ENCODE data around the gene SPTBN1.

Gene SPTBN1

DNA sequence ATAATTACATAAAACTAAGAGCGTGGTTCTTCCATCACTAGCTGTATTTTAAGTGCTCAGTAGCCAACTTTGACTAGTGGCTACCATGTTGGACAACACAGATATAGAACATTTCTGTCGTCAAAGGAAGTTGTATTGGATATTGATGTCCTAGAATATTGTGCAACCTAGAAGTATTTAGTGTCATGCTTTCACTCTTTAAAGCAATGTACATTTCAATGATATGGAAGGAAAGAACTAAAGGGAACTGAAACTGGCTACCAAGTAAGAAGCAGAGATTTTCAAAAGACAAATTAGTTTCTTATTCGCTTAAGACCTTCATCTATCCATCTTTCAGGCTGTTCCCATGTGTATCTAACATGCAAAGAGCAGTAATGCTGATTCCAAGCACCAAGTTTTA, 182.0 kb downstream of the SPTBN1 start:
- DNase-seq, result no peak

DNA sequence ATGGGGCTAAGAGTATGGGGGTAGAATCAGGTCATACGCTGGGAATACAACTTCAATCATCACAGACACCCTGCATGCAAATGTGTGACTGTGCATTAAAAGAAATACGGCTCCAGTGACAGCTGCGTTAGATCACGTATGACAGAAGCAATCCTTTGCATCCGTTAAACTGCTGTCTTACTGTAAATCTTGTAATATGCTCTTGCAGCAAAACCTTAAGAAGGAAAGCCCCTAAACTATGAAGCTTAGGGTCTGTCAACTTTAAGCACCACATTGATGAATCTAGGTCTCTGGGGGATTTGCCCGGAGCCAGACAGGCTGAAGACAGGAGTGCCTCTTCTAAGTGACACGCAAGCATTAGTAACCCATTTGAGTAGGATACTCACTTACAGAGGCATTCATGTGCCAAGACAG, 182.7 kb downstream of the SPTBN1 start:
- DNase-seq, result no peak

DNA sequence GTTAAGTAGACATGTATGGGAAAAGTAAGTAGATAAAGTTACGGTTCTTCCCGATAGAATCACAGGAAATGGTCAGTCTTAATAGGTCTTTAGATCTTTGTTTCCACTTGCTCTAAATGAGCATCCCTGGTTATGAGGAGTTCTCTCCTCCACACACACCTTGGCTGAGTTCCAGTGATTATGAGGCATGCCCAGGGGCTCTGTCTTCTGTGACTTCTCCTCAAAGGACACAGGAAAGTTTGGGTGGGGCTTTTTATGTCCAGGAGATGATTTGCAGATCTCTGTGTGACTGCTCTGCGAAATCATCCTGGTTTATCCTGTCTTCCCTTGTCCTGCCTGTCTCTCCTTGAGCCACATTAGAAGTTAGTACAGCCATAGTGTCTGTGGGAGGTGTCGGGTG, 183.5 kb downstream of the SPTBN1 start:
- no peak for DNase-seq

DNA sequence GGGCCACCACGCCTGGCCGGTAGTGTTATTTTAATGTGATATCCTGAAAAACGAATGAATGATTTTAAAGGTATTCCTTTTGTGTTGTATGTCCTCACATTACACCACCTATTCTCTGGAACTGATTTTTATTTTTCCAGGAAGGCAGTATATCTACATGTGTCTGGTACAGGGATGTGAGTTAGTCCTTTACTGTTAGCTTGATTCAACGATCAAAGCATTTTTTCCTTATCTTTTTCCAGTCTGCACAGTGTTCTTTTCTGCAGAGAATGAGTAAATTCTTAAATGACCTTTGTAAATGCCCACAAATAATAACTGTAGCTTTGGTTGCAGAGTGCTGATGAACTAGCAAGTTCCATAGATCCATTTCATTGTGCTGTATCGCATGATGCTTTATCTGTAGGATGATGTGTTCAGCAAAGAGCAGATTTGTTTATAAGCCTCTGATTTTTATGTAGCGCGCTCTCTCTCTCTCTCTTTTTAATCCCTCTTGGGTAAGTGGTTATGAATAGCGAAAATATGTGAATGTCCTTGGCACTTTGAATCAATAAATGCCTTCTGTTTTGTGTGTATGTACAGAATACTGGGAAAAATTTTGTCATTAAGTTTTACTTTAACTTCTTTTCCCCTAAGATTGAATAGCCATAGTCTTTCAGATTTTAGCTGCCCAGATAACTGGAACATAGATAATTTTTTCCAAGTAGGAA, 184.9 kb downstream of the SPTBN1 start:
- no peak for DNase-seq

DNA sequence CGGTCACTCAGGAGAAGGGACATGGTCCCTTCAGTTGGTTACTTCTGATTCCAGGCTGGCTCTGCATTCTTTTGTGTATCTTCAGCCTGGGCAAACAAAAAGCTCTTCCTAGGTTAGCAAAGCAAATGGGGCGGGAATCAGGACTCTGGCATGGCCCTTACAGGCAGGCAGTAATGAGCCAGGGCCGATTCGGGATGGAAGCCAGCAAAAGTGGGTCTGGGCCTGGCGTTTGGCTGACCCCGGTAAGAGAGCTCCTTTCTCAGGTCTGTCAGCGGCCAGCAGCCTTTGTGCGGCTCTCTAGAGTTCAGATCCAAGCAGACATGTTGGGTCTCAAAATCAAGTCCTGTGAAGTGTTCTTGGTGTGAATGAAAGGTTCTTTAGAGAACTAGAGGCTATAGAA, 185.9 kb downstream of the SPTBN1 start:
- DNase-seq, result no peak

DNA sequence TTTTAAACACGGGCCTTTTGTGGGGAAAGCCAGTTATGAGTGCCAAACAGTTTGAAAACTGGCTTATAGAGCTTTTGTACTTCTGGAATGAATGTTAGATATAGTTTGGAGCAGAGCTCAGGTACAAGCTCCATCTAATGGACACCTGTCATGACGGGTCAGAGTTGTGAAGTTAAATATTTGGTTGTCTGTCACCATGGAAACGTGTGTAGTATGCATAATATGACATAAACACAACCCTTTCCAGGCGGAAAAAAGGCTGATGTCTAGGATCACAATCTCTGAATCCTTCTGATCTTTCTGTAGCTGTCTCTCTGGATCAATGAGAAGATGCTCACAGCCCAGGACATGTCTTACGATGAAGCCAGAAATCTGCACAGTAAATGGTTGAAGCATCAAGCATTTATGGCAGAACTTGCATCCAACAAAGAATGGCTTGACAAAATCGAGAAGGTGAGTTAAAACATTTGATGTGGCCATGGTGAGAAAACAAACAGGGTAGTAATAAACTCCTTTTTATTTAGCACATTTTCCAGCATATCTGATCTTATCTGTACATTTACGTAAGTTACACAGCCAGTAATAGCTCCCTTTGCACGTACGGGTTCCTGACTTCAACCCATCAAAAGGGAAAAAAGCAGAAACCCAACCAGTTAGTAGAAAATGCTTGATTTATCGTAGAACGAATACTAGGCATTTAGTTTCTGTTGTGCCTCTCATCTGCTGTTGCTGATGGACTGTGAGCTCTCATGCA, 186.7 kb downstream of the SPTBN1 start:
- DNase-seq, result no peak

DNA sequence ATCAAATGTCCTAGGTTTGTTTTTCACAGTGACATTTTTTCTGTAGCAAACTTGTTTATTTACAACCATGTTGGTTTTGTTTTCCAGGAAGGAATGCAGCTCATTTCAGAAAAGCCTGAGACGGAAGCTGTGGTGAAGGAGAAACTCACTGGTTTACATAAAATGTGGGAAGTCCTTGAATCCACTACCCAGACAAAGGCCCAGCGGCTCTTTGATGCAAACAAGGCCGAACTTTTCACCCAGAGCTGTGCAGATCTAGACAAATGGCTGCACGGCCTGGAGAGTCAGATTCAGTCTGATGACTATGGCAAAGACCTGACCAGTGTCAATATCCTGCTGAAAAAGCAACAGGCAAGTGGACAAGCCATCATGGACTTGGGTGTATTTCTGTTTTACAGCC, 188.1 kb downstream of the SPTBN1 start:
- DNase-seq, result no peak

DNA sequence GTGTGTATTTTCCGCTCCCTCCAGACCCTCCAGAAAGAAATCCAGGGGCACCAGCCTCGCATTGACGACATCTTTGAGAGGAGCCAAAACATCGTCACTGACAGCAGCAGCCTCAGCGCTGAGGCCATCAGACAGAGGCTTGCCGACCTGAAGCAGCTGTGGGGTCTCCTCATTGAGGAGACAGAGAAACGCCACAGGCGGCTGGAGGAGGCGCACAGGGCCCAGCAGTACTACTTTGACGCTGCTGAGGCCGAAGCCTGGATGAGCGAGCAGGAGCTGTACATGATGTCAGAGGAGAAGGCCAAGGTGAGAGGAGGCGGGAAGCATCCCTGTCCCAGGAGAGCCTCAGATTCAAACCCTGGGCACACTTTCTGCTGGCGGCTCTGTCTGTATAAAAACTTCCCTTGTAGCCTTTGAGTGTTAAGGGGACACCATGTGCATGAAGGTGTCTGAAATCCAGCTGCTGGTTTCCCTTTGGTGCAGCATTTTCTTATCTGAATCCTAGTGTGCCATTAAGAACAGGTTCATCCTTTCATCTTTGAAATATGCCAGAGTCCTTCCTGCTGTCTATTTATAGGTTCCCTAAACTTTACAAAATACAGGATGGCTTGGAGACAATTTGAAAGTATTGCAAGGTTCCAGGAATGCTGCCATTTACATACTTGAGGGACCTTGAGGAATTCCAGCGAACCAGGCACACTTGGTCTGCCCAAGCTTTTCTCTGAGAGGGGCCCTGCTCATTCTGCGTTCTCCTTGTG, 190.2 kb downstream of the SPTBN1 start:
- DNase-seq, result no peak

DNA sequence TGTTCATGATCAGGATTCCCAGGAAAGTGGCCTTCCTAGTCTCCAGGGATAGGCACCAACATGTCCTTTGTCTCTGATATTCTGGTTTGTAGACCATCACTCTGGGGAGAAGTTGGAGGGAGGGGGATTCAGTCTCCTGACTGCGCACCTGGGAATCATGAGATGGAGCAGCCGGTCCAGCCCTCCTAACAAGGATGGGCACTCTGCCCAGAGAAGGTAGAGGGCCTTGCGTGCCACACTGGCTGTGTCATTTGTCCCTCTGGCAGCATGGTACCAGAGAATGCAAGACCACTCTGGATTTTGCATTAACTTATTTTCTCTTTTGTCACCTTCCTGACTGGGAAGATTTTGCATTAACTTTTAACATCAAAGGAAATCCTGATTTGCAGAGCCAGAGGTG, 192.1 kb downstream of the SPTBN1 start:
- no peak for DNase-seq

DNA sequence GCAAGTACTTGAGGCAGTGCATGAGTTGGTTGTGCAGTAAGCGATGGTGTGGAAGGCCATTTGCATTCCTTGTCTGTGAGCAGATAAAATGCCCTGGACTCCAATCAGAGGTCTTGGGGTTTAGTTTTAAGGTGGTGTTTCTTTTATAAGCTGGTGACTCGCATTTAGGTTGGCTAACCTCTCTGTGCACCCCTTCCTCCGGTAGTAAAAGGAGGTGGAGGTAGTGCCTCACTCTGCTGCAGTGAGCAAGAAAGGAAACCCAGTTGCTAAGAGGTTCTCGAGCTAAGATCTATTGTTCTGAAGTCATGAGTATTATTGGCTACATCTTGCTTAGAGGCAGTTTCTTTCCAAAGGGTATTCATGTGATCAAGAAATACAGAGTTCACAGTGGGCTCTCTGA, 193.1 kb downstream of the SPTBN1 start:
- DNase-seq, result no peak

DNA sequence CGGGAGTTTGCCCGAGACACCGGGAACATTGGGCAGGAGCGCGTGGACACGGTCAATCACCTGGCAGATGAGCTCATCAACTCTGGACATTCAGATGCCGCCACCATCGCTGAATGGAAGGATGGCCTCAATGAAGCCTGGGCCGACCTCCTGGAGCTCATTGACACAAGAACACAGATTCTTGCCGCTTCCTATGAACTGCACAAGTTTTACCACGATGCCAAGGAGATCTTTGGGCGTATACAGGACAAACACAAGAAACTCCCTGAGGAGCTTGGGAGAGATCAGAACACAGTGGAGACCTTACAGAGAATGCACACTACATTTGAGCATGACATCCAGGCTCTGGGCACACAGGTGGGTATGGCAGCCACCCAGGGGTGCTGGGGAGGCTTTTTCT, 193.5 kb downstream of the SPTBN1 start:
- DNase-seq, result no peak

DNA sequence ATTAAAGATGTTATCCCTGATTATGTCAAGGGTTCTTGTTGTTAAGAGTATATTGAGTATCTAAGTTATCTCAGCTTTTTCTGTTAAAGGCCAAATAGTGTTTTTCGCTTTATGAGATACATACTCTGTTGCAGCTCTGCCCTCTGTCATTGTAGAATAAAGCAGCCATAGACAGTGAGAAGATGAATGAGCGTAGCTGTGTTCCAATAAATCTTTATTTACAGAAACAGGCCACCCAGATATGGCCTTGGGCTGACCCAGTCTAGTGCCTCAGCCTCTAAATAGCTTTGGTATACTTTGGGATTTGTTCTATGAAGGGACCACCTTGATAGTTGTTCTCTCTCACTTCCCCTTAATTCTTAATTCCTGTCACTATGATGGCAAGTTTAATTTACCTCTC, 194.5 kb downstream of the SPTBN1 start:
- DNase-seq, result no peak

DNA sequence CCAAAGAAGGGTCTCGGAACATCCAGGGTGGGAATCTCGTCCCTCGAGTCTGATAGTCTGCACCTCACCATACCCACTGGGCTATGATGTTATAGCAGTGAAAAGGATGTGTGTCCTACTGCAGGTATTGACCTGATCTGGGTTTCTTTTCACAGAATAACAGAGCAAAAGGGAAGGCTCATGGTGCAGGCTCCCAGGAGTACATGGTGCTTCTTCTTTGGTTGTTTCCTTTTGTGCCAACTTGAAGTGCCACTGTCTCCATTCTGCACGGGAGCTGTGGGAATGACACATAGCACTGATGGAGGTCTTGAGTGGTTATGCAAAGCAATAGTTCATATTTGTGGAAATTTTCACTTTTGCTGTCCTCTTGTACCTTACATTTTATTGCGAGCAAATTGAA, 195.2 kb downstream of the SPTBN1 start:
- no peak for DNase-seq

DNA sequence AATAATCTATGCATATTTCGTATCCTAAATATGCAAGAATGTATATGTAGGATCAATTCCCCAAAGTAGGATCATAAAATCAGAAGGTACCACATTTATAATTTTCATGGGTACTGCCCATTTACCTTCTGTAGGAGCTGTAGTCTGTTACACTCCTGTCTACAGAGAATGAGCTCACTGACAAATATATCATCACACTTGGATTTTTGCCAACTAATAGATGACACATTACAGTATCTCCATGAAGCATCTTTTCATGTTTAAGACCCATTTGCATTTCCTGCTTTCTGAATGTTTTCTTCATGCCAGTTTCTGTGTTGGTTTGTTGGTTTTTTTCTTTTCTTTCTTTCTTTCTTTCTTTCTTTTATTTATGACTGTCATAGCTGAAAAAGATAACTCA, 196.4 kb downstream of the SPTBN1 start:
- no peak for DNase-seq

DNA sequence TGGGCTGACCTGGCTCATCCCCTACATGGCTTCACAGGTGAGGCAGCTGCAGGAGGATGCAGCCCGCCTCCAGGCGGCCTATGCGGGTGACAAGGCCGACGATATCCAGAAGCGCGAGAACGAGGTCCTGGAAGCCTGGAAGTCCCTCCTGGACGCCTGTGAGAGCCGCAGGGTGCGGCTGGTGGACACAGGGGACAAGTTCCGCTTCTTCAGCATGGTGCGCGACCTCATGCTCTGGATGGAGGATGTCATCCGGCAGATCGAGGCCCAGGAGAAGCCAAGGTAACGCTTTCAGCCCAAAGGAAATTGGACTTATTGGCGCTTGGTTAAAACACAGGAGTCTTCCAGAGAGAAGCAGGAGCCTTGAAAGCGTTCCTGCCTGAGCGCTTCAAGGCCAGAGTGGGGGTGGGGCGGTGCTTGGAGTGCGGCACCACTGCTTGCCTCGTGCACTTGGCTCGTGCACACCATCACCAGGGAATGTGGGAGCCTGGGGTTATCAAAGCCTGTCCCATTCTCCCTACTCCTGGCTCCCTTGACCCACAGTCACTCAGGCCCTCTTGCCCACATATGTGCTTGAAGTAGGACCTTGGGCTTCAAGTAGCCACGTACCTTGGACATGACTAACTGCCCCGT, 197.6 kb downstream of the SPTBN1 start:
- no peak for DNase-seq

DNA sequence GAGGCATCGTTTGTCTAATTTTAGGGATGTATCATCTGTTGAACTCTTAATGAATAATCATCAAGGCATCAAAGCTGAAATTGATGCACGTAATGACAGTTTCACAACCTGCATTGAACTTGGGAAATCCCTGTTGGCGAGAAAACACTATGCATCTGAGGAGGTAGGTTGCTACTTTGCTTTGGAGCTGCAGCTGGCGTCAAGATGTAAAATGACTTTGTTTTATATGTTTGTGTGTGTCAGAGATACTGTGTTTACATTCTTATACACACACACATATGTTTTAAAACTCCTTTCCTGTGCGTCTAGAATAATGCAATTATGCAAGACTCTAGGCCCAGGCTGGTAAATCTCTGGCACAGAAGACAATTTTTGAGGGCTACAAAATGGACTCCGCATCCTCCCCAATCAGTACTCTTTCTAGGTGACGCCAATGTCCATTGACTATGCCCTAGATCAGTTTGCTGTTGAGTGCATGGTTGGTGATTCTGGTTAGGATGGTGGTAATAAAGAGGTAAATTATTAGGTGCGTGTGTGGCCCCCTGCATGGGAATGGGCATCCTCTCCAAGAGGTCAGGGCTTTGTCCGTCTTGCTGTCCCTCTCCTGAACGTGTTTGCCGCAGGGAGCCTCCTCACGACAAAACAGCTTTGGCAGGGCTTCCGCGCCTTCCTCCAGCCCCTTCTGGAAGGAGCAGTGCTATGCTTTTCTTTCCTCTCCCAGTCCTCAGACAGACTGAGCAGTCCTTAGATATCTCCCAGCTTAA, 199.1 kb downstream of the SPTBN1 start:
- no peak for DNase-seq

DNA sequence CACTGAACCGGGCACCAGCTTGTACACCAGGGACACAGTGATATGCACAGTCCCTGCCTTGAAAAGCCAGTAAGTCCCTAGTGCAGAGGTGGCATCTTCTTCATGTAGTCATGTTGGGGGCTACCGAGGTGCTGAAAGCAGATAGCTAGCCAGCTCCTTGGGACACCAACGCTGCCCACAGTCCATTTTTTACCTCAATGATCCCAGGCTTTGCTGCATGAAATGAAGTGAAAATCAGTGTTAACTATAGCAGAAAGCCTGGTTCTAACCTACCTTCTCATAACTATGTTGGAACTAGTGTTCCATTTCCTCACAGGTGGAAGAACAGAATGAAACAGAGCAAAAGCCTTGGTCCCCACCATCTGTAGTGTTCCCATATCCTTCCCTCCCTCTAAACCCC, 200.7 kb downstream of the SPTBN1 start:
- no peak for DNase-seq

DNA sequence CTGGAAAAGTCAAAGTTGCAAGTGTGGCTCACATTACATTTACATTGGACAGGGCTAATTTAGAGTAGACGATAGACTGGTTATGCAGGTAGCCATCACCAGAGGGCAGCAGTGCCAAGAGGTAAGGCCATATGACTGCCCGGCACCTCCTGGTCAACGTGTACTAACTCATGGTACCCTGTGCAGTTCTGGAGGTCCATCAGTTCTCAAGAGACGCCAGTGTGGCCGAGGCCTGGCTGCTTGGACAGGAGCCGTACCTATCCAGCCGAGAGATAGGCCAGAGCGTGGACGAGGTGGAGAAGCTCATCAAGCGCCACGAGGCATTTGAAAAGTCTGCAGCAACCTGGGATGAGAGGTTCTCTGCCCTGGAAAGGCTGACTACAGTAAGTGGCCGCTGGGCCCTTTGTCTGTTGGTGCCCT, 201.5 kb downstream of the SPTBN1 start:
- peak in 1 of 4 experiments; percentile 5 for DNase-seq

DNA sequence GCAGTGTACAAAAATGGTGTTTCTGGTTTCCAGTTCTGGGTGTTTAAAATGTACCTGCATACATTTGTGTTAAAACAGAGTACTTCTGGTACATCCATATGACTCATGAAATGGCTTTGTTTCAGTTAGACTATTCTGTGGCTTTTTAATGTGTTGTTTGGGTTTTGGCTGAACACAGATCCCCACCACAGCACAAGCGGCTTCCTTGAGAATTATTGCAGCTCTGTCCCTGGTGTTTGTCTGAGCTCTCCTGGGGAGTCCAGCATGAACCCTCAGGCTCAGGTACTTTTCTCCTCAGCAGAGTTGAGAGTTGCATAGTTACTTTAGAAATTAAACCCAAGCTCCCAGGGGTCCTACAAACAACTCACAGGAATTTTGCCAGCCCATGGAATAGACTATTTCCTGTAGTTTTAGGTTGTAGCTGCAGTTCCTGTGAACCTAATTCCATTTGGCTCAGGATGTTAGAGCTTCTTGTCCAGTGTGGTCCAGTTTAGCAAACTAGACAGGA, 202.5 kb downstream of the SPTBN1 start:
- DNase-seq, result no peak

DNA sequence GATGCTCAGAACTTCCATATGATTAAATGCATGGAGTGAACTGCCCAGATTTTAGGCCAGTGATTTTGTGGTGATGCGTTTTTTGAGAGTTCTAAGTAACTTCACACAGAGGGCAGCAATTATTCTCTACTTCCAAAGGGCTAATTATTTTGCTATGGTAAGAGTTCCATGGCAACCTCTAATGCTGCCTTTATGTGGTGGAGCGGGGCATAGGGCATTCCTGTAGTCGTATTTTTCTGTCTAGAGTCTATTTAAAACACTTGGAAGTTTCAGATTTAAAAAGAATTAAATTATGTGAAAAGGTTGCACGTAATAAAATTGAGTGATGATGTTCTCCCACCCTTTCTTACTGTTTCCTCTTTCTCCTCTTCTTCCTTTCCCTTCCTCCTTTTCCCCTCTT, 203.4 kb downstream of the SPTBN1 start:
- no peak for DNase-seq

DNA sequence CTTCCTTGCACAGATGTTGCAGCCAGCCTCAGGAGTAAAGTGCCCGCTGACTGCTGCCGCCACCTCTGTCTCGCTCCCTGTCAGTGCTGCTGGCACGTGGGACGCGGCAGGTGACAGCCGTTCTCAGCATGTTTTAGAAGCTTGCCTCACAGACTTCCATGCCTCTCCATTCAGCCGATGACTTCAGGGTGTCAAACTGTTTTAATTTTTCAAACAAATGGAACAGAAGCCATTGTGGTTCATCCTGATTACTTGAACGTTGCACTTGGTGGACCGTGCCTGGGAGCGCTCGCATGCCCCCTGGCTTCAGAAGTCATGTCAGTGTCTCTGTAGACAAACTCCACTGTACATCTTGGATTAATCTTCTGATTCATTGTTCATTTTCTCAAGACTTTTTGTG, 204.6 kb downstream of the SPTBN1 start:
- no peak for DNase-seq

DNA sequence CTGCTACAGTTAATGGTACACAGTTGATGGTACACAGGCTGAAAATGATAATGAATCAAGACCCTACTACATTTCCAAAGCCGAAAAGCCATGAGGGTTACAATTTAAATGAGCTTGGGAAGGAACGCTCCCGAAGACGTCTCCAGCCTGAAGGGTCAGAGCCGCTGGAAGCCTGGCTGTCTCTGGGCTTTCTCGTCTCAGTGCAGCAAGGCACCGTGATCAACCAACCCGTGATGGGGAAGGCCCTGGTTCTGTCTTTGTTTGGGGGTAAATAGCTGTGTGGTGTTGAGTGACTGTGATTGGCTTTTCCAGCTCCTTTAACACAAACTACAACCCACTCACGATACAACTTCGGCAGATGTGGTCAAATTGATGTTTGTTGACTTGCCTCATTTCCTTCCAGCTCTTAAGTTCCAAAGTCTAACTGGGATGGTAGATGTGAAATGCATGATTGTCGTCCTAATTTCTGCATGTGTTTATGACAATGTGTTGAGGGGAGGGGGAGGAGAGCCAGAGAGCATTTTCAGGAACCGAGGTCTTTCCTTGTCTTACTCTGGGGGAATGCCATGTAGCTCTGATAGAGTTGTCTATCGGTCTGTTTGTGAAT, 207.4 kb downstream of the SPTBN1 start:
- no peak for DNase-seq
